Measurements from ENCODE around the gene AGO4.
"Not testable (repeated sequence)": the region's sequence is repeated elsewhere in the genome, so short reads cannot be mapped to it uniquely, and the experiment has no call there.

The AGO4 gene

DNA sequence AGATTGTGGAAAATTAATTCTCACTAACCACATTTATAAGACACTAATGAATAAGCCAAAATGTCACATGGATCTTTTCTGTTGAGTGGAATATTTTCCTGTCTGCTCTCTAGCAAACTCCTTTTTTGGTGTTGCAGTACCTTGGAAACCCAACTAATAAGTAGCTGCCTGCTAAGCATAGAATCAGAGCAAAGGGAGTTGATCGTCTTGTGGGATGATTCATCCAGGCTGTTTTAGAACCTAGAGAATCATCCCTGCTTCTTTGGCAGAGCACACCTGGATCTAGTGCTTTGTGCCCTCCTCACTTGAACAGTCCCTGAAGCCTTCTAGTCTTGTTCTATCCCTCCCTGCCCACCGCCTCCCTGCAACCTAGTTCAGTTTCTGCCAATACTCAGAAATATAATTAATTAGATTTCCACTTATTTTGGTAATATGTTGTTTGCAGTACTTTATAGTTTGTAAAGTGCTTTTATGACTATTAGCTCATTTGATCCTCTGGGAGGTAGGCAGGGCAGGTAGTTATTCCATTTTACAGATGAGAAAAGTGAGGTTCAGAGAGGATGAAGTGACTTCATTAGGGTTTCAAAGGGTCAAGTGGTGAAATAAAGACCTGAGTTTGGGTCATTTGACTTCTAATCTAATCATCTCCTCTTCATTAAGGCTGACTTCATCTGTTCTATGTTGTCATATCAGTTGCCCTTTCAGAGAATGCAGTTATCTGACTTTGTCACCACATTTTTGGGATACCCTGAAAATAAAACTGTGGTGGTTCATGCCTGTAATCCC is 2.5 kb downstream of the AGO4 start:
- no peak for DNase-seq (ENCODE audit: low read depth)

DNA sequence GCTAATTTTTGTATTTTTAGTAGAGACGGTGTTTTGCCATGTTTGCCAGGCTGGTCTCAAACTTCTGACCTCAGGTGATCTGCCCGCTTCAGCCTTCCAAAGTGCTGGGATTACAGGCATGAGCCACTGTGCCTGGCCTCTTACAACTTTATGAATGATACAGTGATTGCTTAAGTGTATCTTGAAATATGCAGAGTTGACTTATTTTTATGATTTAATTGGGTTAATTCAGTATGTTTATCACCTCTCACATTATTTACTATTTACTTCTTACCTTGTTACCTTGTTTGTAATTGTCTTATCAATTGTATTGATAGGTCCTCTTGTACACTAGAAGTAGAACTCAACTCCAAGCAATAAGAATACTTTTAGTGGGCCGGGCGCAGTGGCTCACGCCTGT is 4.9 kb downstream of the AGO4 start:
- not testable (repeated sequence) for DNase-seq (ENCODE audit: low read depth)

DNA sequence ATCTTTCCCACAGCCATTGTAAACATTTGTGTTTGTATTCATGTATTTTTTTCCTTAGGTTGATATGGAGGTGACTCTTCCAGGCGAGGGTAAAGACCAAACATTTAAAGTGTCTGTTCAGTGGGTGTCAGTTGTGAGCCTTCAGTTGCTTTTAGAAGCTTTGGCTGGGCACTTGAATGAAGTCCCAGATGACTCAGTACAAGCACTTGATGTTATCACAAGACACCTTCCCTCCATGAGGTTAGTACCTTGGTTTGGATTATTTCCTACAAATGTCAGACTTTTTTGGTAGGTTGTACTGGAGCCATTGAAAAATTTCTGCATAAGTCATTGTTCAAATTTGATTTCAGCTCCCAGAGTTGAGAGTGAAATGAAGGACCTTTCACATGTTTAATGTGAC is 17.4 kb downstream of the AGO4 start:
- DNase-seq (ENCODE audit: low read depth), result no peak

DNA sequence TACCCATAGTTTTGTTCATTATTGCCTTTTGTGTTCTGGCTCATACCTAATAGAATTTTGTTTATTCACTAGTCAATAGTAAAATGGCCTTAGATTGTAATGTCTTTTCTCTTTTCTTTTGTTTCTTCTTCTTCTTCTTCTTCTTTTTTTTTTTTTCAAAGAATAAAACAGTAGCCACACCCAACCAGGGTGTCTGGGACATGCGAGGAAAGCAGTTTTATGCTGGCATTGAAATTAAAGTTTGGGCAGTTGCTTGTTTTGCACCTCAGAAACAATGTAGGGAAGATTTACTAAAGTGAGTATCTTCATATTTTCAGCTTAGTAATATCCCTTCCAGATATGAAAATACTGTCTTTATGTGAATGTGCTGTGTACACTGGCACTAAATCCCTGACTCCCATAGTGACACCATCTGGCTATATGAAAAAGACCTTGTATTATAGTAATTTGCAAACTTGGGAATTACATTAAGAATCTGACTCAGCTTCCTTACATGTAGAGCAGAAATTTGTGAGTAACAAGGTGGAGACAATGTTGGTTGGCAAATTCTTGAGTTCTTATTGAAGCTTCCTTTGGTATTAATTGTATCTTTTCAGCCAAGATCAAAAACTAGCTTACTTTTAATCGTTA is 24.6 kb downstream of the AGO4 start:
- no peak for DNase-seq (ENCODE audit: low read depth)

DNA sequence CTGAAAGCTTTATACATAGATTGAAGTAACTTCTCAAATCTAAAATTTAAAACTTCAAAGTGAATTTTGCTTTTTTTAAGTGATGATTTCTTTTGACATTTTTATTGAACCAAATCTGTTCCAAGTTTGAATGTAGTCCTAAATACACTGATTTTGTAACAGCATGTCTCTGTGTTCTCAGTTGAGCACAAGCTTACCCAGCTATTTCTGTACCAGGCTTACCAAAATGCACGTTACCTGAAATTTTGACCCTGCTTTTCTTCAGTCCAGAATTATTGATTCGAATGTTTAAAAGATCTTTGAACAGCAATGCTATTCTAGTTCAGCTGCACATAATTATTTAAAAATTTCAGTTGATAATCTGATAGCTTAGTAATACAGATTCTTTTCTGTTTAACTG is 25.6 kb downstream of the AGO4 start:
- DNase-seq (ENCODE audit: low read depth), result no peak

DNA sequence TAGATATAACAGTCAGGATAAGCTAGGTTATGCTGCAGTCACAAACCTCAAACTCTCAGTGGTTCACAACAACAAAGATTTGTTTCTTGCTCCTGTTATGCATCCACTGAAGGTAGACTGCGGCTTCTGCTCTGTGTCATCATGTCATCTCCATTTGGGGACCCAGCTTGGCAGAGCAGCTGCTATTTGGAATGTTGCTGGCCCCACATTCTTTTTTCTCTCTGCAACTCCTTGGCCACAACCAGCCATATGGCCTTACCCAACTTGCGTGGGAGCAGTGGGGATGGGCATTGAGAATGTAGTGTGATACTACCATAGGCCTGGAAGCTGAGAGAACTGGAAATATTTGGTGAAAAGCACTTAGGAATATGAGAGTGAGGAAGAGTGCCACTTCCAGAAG is 26.4 kb downstream of the AGO4 start:
- DNase-seq (ENCODE audit: low read depth), result no peak

DNA sequence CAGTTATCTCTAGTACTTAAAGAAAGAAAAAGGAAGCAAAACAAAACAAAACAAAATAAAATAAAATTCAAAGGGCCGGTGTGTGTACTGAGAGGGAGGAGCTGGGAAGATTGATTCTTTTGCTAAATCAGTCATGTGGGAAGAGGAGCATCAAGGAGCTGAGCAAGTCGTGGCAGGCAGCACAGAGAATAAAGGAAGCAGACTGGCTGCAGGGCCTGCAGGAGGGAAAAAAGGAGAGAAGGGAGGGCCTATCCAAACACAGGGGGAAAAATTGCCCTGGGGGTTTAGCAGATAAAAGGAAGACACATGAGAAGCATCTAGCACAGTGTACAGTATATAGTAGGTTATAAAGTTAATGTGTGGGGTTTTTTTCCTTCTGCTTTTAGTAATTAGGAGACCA is 27.6 kb downstream of the AGO4 start:
- DNase-seq (ENCODE audit: low read depth), result no peak

DNA sequence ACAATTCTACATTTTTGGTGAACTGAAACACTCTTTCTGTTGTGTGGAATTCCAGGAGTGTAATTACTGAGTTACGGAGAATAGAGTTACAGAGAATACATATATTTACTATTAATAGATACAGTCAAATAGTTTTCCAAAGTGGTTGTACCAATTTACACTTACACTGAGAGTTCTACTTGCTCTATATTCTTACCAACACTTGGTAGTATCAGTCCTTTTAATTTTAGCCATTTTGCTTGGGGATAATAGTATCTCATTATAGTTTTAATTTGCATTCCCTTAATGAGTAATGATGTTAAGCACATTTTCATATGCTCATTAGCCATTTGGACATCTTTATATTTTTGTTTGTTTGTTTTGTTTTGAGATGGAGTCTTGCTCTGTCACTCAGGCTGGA is 28.9 kb downstream of the AGO4 start:
- no peak for DNase-seq (ENCODE audit: low read depth)

DNA sequence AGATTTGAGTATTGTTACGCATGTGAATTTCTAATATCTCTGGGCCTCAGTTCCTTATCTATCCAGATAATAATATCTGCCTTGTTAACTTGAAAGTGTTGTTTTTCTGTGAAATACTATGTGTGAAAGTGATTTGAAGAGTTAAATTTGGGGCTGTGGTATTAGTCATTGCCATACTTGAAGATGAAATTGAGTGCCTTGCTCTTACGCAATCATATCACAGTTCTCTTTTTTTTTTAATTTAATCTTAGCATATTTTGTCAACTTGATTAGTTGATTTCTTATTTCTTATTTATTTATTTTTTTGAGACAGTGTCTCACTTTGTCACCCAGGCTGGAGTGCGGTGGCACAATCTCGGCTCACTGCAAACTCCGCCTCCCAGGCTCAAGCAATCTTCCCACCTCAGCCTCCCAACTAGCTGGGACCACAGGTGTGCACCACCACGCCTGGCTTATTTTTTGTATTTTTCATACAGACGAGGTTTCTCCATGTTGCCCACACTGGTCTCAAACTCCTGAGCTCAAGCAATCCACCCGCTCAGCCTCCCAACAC is 31.0 kb downstream of the AGO4 start:
- no peak for DNase-seq (ENCODE audit: low read depth)

DNA sequence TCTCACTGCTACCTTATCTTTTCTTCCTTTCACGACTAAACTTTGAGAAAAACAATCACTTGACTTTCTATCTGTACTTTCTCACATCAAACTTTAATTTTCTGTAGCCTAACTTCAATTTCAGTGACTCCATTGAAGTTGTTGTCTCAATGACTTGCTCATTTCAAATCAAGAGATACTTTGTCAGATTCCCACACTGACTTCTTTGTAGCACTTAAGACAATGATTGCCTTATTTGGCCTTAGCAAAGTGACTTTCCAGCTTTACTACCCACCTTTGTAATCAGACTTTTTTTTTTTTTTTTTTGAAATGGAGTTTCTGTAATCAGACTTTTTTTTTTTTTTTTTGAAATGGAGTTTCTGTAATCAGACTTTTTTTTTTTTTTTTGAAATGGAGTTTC is 37.0 kb downstream of the AGO4 start:
- no peak for DNase-seq (ENCODE audit: low read depth)

DNA sequence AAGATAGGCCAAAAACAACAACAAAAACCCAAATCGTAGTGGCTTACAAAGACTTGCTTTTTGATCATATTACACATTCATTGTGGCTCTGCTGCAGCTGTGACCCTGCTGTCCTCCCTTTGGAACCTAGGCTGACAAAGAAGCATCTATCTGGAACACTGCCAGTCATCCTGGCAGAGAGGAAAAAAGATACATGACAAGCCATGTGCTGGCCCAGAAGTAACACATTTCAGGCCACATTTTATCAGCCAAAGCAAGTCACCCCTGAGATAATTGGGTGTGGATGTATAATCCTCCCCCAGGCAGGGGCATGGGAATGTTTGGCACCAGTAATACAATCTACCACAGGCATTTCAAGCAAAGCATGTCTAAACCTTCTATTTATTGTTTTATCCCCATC is 38.0 kb downstream of the AGO4 start:
- no peak for DNase-seq (ENCODE audit: low read depth)

DNA sequence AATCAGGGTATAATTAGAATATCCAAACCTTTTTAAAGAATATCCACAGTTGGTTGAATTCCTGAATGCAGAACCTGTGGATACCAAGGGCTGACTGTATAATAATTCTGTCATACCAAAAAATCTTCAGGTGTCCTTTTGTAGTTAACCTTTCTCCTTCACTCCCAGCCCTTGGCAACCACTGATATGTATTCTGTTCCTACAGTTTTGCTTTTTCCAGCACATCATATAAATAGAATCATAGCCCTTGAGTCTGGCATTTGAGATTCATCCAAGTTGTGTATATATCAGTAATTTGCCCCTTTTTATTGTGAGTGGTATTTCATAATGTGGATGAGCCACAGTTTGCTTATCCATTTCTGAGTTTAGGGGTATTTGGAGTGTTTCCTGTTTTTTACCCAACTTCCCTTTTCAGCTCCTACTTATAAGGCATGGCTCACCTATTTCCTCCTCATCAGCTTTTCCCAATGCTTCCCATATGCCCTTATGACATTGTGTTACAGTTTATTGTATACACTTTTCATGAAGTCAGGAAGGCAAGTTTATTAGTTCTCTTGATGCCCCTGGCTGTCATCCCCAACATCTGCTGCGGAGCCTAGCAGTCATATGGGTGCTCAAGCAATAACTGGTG is 40.2 kb downstream of the AGO4 start:
- DNase-seq (ENCODE audit: low read depth), result no peak

DNA sequence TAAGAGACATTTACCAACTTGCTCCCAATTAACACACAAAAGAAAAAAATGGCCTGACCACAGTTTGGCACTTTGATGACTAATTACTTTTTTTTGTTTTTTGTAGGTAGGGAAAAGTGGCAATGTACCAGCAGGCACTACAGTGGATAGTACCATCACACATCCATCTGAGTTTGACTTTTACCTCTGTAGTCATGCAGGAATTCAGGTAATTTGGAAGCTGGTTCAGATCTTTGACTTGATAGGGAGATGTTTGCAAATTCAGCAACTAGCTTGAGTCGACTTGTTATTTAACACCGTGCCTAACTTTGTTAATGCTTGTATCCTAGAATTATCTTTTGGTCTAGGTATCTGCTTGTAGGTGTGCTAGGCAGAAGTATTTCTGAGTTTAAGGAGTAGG is 42.2 kb downstream of the AGO4 start:
- no peak for DNase-seq (ENCODE audit: low read depth)

DNA sequence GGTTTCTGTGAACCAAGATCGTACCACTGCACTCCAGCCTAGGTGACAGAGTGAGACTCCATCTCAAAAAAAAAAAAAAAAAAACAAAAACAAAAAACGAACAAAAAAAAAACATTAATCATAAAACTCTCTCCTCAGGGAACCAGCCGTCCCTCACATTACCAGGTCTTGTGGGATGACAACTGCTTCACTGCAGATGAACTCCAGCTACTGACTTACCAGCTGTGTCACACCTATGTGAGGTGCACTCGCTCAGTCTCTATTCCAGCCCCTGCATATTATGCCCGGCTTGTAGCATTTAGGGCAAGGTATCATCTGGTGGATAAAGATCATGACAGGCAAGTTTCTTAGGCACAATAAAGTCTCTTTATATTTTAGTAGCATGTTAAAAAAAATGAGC is 42.9 kb downstream of the AGO4 start:
- DNase-seq (ENCODE audit: low read depth), result no peak

DNA sequence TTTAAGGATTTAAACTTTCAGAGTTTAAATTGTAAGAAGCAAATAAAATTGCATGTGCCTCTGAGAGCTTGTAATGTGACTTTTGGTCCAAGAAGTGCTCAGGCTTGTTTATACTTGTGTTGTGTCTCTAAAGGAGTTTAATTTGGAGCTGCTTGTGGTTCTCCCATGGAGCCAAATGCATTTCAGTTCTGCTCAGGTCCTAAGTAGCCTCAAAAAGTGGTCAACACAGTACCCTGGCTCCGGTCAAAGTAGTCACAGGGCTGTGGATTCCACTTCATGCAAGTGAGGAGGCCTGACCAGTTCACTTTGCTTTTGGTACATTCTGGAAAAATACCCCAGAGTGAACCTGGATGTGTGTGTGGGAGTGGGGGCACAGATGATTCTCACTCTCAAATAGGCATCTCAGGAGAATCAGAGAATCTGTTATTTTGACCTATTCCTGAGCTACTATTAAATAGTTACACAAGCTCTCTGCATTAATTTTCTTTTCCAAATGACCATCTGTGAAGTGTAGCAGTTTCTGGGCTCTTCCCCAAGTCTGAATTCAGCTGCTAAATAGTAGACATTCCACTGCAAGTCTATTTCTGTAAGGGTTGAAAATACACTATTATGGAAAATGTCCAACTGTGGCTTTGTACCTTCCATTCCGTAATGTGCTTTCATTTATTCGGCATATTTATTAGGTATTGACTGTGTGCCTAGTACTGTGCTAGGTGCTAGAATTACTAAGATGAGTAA is 43.5 kb downstream of the AGO4 start:
- no peak for DNase-seq (ENCODE audit: low read depth)

DNA sequence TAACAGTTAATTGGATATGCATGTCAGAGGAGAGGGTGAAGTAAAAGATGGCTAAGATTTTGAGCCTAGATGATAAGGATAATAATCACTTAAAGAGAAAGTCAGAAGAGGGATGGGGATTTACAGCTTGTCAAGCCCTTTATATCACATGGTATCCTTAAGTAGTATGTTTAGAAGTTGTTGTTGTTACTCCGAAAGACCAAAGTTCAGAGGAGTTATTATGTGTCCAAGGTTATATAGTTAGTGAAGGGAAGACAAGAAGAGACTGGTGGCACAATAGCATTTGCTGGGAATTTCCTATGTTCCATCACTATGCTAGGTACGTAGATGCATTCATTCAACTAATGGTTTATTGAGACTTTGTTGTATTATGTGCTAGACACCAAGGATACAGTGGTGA is 44.4 kb downstream of the AGO4 start:
- DNase-seq (ENCODE audit: low read depth), result no peak

DNA sequence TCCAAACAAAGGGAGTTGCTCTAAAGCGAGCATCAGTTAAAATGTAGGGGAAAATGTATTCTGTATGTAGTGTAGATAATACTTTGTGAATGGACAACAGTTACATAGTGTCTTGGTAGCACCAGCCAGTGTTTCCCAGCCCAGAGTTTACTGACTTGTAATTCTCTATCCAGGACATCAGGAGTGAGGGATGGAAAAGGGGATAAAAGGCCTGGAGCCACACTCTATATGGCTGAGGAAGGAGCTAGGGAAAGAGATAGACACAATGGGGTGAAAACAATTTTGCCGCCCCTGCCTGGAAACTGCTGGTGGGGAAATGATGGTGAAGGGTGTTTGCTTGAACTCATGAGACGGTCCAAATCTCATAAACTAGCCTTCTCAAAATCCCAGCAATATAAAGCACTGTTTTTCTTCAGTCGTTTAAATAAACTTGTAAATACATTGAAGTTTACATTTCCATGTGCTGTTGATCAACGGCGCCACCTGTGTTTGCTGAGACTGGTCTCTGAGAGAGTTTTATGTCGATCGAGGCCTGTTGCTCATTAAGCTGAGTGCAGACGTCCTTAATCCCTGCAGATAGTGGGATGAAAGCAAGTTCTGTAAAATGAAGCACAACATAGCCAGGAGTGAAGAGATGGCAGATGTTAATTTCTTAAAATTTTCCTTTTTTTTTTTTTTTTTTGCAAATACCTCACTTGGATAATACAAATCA is 47.3 kb downstream of the AGO4 start:
- DNase-seq (ENCODE audit: low read depth), result no peak

DNA sequence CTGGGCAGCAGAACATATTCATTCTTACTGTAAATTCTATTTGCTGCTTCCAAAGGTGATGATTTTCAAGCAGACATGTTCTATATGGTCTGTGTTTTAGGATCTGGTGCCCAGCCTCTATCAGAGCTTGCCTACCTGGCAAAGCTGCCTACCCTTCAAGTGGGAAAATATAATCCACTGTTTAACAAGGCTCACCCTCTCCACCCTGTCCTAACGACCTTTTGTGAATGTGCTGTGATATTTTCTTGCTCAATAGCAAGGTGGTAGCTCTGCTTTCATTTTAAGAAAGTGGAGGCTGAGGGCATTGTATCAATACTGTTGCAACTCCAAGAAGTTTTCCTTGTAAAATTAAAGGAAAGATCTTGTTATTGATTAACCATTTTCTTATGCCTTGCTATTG is 49.1 kb downstream of the AGO4 start:
- no peak for DNase-seq (ENCODE audit: low read depth)

DNA sequence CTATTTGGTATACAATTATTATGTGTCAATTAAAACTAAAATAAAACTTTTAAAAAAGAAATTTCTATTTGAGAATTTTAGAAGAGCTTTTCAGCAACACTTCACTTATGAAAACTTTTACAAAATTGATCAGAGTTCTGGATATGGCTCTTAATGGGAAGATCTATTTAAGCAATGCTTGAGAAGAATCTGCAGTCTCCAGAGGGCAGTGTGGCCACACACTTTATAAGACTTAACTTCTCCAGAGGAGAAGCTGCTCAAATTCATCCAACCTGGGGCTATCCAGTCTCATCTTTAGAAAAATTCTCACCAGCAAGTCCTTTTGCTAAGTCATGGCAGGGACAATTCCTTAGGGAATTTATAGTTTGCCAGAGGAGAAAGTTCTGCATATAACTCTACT is 50.0 kb downstream of the AGO4 start:
- DNase-seq (ENCODE audit: low read depth), result no peak

DNA sequence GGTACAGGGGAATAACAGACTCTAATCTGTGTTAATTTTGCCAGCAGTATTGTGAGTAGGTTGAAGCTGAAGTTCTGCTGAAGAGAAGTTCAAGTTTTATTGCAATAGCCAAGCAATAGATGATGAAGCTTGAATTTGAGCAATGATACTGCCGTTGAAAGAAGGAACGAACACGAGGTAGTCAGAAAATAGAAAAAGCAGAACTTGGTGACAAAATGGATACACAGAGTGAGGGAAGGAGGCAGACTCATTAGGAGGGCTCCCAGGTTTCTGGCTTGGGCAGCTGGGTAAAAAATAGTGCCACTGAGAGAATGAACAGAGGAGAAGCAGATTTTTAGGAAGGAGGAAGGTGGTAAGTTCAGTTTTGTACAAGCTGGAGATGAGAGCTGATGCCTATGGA is 52.9 kb downstream of the AGO4 start:
- no peak for DNase-seq (ENCODE audit: low read depth)

DNA sequence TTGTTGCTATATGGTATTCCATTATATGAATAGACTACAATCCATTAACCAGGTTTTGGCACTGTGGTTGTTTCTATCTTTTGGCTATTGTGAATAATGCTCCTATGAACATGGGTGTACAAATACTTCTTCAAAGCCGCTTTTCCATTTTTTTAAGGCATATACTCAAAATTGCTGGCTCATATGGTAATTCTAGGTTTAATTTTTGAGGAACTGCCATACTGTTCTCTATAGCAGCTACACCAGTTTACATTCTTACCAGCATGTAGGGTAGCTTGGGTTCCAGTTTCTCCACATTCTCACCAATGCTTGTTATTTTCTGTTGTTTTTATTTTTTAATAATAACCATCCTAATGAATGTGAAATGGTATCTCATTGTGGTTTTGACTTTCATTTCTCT is 55.3 kb downstream of the AGO4 start:
- no peak for DNase-seq (ENCODE audit: low read depth)
